Ishikawa (cell line): ENCODE results near the gene WWOX.

Experiments used
- CEBPB ChIP-seq: IDR thresholded peaks from 2 replicates; pipeline ENCODE4 v1.6.1; 2012
- EGR1 ChIP-seq: IDR thresholded peaks from 2 replicates; pipeline ENCODE4 v1.6.1; 2012
- FOXM1 ChIP-seq: IDR thresholded peaks from 2 replicates; pipeline ENCODE4 v1.6.1; 2012; ENCODE audit warnings: low read depth, borderline replicate concordance
- NFIC ChIP-seq: IDR thresholded peaks from 2 replicates; pipeline ENCODE4 v1.6.1; 2012
- RAD21 ChIP-seq: IDR thresholded peaks from 2 replicates; pipeline ENCODE4 v1.6.1; 2012; ENCODE audit warnings: low read depth
- TAF1 ChIP-seq: IDR thresholded peaks from 2 replicates; pipeline ENCODE4 v1.6.1; 2012; ENCODE audit warnings: low read depth, mild to moderate bottlenecking
- TEAD4 ChIP-seq: IDR thresholded peaks from 2 replicates; pipeline ENCODE4 v1.6.1; 2012
- YY1 ChIP-seq: IDR thresholded peaks from 2 replicates; pipeline ENCODE4 v1.6.1; 2012; ENCODE audit warnings: low read depth
- ZBTB7A ChIP-seq: IDR thresholded peaks from 2 replicates; pipeline ENCODE4 v1.6.1; 2012; ENCODE audit warnings: low read depth
- TF ChIP-seq, protein P1 (sequence below): IDR thresholded peaks from 2 replicates; pipeline ENCODE4 v1.6.1; 2012
- TF ChIP-seq, protein P2 (sequence below): IDR thresholded peaks from 2 replicates; pipeline ENCODE4 v1.6.1; 2012; ENCODE audit warnings: low read depth, mild to moderate bottlenecking

DNA sequence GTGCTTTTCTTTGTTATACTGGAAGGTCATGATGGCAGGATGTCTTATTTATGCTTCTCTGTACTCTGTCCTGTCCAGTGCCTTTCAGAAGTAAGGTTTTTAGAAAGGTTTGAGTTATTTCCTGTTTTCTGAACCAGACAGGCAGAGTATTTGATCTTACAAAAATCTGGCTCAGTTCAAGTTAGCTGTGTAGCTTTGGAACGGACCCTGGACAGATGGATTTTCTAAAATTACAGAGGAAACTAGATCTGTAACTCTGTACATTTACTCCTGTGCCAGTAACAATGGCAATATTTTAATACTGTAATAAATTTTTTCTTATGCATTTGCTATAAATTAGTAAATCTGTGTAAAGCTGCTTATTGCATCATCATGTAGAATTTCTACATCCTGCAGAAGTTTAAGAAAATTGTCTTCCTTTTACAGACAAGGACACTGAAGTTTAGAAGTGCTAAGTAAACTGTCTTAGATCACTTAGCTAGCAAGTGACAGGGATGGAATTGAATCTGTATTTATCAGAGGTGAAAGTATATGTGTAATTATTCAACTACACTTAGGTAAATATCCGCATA, 347.6 kb downstream of the WWOX start:
- TF ChIP-seq CEBPB (no peak), ZBTB7A (no peak), YY1 (no peak), FOXM1 (no peak), TAF1 (no peak), TEAD4 (no peak), RAD21 (no peak), NFIC (no peak), EGR1 (no peak)
- TF ChIP-seq, protein P1, sequence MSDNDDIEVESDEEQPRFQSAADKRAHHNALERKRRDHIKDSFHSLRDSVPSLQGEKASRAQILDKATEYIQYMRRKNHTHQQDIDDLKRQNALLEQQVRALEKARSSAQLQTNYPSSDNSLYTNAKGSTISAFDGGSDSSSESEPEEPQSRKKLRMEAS, result no peak
- TF ChIP-seq, protein P2, sequence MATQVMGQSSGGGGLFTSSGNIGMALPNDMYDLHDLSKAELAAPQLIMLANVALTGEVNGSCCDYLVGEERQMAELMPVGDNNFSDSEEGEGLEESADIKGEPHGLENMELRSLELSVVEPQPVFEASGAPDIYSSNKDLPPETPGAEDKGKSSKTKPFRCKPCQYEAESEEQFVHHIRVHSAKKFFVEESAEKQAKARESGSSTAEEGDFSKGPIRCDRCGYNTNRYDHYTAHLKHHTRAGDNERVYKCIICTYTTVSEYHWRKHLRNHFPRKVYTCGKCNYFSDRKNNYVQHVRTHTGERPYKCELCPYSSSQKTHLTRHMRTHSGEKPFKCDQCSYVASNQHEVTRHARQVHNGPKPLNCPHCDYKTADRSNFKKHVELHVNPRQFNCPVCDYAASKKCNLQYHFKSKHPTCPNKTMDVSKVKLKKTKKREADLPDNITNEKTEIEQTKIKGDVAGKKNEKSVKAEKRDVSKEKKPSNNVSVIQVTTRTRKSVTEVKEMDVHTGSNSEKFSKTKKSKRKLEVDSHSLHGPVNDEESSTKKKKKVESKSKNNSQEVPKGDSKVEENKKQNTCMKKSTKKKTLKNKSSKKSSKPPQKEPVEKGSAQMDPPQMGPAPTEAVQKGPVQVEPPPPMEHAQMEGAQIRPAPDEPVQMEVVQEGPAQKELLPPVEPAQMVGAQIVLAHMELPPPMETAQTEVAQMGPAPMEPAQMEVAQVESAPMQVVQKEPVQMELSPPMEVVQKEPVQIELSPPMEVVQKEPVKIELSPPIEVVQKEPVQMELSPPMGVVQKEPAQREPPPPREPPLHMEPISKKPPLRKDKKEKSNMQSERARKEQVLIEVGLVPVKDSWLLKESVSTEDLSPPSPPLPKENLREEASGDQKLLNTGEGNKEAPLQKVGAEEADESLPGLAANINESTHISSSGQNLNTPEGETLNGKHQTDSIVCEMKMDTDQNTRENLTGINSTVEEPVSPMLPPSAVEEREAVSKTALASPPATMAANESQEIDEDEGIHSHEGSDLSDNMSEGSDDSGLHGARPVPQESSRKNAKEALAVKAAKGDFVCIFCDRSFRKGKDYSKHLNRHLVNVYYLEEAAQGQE, result no peak
